ENCODE data around the gene ZNF117.
"Not testable (repeated sequence)": the region's sequence is repeated elsewhere in the genome, so short reads cannot be mapped to it uniquely, and the experiment has no call there.

The ZNF117 gene

GRCh38 chr7:64996305-64996704, 5.5 kb upstream of the ZNF117 start:
- no peak for DNase-seq (ENCODE audit: low read depth)

DNA sequence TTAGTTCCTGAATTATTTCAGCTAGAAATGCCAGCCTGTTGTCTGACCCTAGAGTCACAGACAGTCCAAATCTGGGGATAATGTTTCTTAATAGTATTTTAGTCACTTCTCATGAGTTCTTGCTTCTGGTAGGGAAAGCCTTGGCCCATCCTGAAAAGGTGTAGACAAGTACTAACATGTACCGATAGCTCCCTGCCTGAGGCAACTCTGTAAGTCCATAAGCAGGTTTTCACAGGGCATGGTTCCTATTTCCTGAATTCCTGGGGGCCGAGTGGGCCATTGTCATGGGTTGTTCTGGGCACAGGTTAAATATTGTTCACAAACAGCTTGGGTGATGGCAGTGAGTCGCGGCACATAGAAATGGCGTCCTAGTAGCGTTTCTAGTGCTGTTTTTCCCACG, 3.1 kb upstream of the ZNF117 start:
- DNase-seq (ENCODE audit: low read depth): no peak

DNA sequence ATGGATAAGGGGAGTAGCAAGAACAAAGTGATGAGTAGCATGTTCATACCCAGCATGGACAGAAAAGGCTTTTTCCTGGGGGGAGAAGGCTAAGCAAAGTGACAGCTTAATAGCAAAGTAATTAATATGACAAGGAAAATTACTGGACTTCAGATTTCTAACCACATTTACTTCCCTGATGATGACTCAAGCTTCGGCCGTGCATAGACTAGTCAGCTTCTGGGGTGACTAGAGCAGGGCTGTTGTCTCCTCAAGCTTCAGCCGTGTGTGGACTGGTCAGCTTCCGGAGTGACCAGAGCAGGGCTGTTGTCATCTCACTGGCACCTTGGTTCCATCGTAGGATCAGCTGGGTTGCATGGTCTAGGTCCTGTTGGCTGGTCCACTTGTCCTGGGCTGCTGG, 2.1 kb upstream of the ZNF117 start:
- DNase-seq (ENCODE audit: low read depth): no peak

DNA sequence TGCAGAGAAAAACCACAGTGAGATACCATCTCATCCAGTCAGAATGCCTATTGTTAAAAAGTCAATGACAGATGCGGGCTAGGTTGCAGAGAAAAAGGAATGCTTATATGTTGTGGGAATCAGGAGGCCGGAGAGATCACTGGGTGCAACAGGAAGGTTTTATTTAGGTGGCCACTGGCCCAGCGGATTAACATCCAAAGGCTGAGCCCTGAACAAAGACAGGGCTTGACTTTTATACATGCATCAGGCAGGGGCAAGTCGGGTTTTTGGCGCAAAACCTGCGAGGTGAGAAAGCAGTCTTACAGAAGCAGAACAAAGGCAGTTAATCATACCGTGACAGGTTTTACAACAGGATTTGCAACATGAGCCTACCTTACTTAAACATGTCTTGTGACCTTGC, 620 bp downstream of the ZNF117 start:
- no peak for DNase-seq (ENCODE audit: low read depth)

DNA sequence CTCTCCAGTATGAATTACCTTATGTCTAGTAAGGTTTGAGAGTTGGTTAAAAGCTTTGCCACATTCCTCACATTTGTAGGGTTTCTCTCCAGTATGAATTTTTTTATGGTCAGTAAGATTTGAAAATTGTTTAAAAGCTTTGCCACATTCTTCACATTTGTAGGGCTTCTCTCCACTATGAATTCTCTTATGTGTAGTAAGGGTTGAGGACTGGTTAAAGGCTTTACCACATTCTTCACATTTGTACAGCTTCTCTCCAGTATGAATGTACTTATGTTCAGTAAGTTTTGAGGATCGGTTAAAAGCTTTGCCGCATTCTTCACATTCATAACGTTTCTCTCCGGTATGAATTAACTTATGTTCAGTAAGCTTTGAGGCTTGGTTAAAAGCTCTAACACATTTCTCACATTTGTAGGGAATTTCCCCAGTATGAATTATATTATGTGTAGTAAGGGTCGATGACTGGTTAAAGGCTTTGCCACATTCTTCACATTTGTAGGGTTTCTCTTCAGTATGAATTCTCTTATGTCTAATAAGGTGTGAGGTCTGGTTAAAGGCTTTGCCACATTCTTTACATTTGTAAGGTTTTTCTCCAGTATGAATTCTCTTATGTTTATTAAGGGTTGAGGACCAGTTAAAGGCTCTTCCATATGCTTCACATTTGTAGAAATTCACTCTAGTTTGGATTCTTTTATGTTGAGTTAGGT, 12.2 kb downstream of the ZNF117 start:
- no peak for DNase-seq (ENCODE audit: low read depth)

DNA sequence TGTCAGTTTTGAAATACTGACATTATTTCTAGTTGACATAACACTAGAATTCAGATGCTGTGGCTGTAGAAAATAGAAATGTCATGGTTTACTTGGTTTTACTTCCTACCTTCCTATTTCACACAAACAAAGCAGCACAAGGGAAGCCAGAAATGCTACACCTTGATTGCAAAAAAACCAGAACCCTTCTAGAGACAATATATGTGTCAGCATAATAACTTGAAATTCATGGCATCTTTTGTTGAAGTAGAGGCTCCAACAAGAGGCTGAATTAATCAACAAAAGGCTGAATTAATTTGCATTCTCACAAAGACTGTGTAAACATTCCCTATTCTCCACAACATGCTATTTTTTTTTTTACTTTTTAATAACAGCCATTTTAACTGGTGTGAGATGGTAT, 25.2 kb downstream of the ZNF117 start:
- DNase-seq (ENCODE audit: low read depth): no peak

GRCh38 chr7:64959072-64959747, 31.6 kb downstream of the ZNF117 start:
- no peak for DNase-seq (ENCODE audit: low read depth)

DNA sequence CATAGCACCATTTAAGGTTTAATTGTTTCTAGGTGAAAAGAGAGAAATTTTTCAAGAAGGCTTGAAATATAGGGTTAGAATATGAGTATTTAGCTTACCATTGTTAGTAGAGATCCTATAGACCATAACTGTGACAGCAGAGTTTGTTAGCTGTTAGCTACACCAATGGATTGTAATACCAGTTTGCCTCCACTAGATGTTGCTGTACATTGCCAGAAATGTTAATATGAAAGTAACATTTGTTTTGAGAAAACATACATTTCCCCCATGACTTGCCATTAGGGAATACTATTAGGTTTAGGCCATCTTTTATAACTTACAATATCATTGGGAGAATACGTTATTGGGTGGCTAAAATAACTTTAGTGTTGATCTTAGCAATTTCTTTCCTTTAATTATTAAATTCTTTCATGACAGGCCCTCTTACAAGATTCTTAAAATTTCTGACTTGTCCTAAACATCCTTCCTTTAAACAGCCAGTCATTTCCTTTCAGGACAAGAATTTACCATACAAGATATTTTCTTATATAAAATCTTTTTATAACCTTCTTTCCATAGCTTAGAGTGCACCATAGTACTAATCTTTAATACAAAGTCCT, 39.5 kb downstream of the ZNF117 start:
- DNase-seq (ENCODE audit: low read depth): no peak

GRCh38 chr7:64950673-64951072, 40.2 kb downstream of the ZNF117 start:
- DNase-seq (ENCODE audit: low read depth): not testable (repeated sequence)

DNA sequence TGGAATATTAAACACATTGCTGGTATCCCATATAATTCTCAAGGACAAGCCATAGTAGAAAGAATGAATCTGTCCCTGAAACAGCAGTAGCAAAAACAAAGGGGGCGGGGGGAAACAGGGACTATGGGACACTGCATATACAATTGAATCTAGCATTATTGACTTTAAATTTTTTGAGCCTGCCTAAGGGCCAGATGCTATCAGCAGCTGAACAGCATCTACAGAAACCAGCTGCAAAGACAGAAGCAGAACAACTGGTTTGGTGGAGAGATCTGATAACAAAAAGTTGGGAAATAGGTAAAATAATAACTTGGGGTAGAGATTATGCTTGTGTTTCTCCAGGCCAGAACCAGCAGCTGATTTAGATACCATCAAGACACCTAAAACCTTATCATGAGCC, 42.1 kb downstream of the ZNF117 start:
- DNase-seq (ENCODE audit: low read depth): not testable (repeated sequence)

DNA sequence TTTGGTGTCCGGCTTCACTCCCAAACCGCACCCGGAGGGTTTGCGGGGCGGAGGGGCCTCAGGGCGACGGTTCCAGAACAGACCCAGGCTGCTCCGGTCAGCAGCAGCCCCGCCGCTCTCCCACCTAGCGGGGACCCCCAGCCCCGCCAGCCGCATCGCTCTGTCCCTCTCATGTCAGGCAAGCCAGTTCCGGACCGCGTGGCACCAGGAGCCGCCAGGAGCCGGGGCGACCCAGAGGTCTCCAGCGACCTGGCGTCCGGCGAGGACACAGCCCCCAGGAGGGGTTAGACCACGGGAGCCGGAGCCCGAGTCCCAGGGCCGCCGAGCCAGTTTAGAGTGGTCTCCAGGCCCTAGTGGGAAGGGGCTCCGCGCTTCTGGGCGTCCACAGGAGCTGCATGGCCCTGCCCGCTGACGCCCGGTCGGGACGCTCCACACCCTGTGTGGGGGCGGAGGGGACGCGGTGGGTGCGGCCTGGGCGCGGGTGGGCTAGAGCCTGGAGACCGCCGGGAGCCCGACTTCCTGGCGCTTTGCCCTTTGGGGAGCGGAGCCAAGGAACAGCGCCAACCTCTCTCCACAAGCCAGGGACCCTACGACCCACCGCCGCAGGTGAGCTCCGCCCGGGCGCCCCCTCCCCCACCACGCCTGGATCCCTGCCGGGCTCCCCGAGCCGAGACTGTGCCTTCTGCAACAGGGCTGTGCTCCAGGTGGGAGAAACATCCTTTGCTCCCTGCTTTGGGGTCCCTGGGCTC, 43.4 kb downstream of the ZNF117 start:
- DNase-seq (ENCODE audit: low read depth): no peak

GRCh38 chr7:64946772-64947171, 44.1 kb downstream of the ZNF117 start:
- DNase-seq (ENCODE audit: low read depth): no peak

DNA sequence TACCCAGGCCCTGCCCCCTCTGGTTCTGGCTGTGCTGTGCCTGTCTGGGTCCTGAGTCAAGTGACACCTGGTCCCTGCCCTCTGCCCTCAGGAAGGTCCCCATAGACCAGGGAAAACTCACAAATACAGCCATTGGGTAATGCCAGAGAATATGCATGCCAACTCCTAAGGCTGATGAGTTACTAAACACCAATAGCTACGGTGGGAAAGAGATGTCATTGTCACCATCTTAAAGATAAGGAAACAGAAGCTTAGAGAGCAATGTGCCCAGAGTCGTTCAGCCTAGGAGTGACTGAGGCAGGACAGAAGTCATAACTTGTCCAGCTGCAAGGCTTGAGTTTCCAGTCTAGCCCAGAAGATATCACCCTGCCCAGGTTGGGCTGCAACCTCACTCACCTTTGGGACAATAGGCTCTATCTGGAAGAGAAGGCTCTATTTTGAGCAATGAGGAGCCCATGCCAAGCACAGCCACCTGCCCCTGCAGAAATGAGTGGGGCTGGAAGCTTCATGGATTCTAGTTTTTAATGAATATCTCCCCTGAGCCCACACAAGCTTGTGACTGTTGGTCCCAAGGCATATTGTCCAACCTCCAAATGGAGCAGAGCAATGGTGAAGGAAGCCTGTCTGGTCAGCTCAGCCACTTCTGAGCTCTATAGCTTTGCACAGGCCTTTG, 45.2 kb downstream of the ZNF117 start:
- DNase-seq (ENCODE audit: low read depth): no peak

- not testable (repeated sequence) for DNase-seq (ENCODE audit: low read depth)
These were observed 46.0 kb downstream of the ZNF117 start for GRCh38 chr7:64944667-64945502.

- not testable (repeated sequence) for DNase-seq (ENCODE audit: low read depth)
These were observed 50.8 kb downstream of the ZNF117 start for GRCh38 chr7:64940021-64940420.

DNA sequence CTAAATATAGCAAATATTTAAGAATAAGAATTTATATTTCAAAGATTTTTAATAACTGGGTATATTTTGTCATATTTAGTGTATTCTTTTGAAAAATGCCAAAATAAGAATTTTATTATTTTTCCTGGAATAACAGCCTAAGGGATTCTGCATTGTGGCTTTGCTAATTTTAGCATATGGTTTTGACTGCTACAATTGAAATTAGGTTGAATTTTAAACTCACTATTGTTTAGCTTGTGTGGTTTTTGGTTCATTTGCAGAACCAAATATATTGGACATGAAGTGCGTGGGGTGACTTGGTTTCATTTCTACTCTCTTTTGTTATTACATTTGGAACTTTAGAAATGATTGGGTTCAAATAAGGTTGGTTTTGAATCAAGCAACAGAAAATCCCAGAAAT, 52.3 kb downstream of the ZNF117 start:
- no peak for DNase-seq (ENCODE audit: low read depth)

DNA sequence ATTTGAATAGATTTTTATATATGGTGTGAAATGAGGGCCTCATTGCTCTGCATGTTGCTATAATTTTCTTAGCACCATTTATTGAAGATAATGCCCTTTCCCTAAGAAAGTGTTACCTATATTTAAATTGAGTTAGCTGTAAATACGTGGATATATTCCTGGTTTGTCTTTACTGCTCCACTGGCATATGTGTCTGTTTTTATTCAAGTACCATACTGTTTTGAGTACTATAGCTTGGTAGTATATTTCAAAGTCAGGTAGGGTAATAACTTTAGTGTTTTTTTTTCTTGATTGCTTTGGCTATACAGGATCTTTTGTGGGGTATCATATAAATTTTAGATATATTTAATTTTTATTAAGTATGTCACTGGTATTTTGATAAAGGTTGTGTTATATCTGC, 56.4 kb downstream of the ZNF117 start:
- DNase-seq (ENCODE audit: low read depth): no peak

GRCh38 chr7:64928252-64929187, 62.3 kb downstream of the ZNF117 start:
- DNase-seq (ENCODE audit: low read depth): not testable (repeated sequence)

Data from non-pigmented ciliary epithelial cell (primary cell).